Measurements from ENCODE around the gene UGT1A4. TPM values are rescaled to one million over a fixed set of nuclear protein-coding genes. Genes with fewer than 3 reads are reported as not detected.

Gene UGT1A4
- total and polyA plus RNA-seq, 11 donors: not detected

DNA sequence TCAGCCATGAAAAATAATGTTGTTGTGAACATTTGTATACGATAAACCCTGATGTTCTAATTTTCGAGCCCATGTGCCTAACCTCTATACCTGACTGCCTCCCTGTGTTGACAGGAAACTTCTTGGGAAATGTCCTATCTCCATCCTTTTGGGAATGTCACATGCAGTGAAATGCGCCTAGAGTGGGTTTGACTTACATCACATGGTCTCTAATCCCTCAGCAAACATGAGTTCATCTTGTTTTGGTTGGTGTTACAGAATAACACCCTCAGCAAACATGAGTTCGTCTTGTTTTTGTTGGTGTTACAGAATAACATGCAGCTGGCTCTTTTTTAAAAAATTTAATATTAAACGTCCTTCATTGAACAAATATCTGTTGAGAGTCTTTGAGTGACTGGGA is 30.2 kb upstream of the UGT1A4 start:
- H3K27me3 ChIP-seq: peaks cover 0 to 11% (median 0%) of the 10 kb centered on the region in 9 donors
- WGBS, 4 donors: 74 to 81% (median 76%) methylated on average over 5 of the region's 5 CpGs
- H3K27ac ChIP-seq: no peak overlapping the region
- H3K4me1 ChIP-seq: no peaks in the 10 kb centered on the region
- H3K4me3 ChIP-seq: no peak overlapping the region
- ATAC-seq (no peak), DNase-seq (no peak)
- no peaks in the 10 kb centered on the region for H3K36me3 ChIP-seq
- no peaks in the 10 kb centered on the region for H3K9me3 ChIP-seq
- TF ChIP-seq, protein P1, sequence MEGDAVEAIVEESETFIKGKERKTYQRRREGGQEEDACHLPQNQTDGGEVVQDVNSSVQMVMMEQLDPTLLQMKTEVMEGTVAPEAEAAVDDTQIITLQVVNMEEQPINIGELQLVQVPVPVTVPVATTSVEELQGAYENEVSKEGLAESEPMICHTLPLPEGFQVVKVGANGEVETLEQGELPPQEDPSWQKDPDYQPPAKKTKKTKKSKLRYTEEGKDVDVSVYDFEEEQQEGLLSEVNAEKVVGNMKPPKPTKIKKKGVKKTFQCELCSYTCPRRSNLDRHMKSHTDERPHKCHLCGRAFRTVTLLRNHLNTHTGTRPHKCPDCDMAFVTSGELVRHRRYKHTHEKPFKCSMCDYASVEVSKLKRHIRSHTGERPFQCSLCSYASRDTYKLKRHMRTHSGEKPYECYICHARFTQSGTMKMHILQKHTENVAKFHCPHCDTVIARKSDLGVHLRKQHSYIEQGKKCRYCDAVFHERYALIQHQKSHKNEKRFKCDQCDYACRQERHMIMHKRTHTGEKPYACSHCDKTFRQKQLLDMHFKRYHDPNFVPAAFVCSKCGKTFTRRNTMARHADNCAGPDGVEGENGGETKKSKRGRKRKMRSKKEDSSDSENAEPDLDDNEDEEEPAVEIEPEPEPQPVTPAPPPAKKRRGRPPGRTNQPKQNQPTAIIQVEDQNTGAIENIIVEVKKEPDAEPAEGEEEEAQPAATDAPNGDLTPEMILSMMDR (IDR thresholded peaks at IDR 0.05): no peak
- no peak for TF ChIP-seq POLR2A (IDR thresholded peaks at IDR 0.05)
- intact Hi-C loops (cut with DNase I): no loop called here

DNA sequence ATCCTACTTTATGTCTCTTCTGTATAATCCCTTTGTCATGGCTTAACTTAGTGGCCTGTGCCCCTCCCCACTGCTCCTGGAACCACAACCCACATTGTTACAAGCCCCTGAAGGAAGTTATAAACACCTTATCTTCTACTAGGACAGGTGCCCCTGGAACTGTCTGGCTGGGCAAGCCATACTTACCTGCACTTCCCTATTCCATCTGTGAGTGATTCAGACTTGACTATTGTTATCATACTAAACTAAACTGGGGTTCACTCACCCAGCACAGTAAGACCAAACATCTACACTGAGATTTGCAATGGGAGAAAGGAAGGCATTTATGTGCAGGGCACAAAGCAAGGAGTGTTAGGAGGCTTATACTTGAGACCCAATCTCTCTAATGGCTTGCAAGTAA is 29.5 kb upstream of the UGT1A4 start:
- ATAC-seq: no peak
- Histone ChIP-seq H3K9me3 (no peaks in the 10 kb centered on the region), H3K4me3 (no peak overlapping the region), H3K27ac (no peak overlapping the region), H3K36me3 (no peaks in the 10 kb centered on the region), H3K4me1 (no peaks in the 10 kb centered on the region), H3K27me3 (peaks cover 0 to 11% (median 0%) of the 10 kb centered on the region in 9 donors)
- DNase-seq: no peak
- intact Hi-C loops (cut with DNase I): no loop called here
- TF ChIP-seq, protein P1 (IDR thresholded peaks at IDR 0.05): no peak
- TF ChIP-seq POLR2A (IDR thresholded peaks at IDR 0.05): no peak

DNA sequence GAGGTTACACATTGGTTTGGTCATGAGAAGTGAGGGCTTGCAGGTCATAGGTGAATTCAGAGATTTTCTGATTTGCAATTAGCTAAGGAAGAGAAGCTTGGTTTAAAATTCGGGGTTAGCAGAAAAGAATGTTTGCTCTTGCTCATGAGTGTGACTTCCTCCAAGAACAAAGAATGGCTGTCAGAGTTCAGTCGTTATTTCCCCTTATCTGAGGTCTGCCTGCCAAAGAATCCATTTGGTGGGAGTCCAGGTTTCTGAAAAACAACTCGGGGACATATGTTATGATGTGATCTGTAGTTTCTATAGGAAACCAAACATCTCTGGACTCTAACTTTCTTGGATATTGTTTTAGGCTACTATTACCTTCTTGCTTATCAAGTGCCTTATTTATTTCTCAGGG is 29.0 kb upstream of the UGT1A4 start:
- H3K27me3 ChIP-seq: peaks cover 0 to 11% (median 0%) of the 10 kb centered on the region in 9 donors
- intact Hi-C loops (cut with DNase I): no loop called here
- H3K27ac ChIP-seq: no peak overlapping the region
- no peaks in the 10 kb centered on the region for H3K9me3 ChIP-seq
- TF ChIP-seq, protein P1 (IDR thresholded peaks at IDR 0.05): no peak
- no peak for TF ChIP-seq POLR2A (IDR thresholded peaks at IDR 0.05)
- 13 to 23% (median 17%) methylated on average over 3 of the region's 3 CpGs for WGBS, 4 donors
- ATAC-seq (no peak), DNase-seq (no peak)
- H3K36me3 ChIP-seq: no peaks in the 10 kb centered on the region
- no peaks in the 10 kb centered on the region for H3K4me1 ChIP-seq
- no peak overlapping the region for H3K4me3 ChIP-seq

DNA sequence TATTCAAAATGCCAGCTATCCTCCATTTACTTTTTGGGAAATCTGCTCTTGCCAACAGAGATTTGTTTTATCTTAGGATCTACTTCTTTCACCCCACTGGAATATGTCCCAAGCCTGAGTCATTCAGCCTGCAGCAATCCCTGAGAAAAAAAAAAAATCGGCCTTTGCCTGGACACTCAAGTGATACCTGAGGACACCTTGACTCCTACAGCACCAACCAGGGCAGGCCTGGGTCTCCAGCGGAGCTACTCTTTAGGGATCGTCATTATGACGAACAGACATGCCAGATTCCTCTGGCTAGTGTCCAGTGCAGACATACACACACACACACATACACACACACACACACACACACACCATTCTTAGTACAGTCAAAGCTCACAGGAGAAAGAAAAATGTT is 28.1 kb upstream of the UGT1A4 start:
- Histone ChIP-seq H3K36me3 (no peaks in the 10 kb centered on the region), H3K27me3 (peaks cover 0 to 11% (median 0%) of the 10 kb centered on the region in 9 donors), H3K9me3 (no peaks in the 10 kb centered on the region), H3K27ac (no peak overlapping the region), H3K4me3 (no peak overlapping the region), H3K4me1 (no peaks in the 10 kb centered on the region)
- ATAC-seq: no peak
- no peak for TF ChIP-seq POLR2A (IDR thresholded peaks at IDR 0.05)
- TF ChIP-seq, protein P1 (IDR thresholded peaks at IDR 0.05): no peak
- intact Hi-C loops (cut with DNase I): no loop called here
- no peak for DNase-seq
- WGBS, 4 donors: 64 to 72% (median 67%) methylated on average over 4 of the region's 4 CpGs
